ENCODE results near the gene VAPB. TPM values are rescaled to one million over a fixed set of nuclear protein-coding genes. Genes with fewer than 3 reads are reported as not detected.

VAPB gene
- total RNA-seq, 1 experiment from 2014 or later, result 61.2 TPM

DNA sequence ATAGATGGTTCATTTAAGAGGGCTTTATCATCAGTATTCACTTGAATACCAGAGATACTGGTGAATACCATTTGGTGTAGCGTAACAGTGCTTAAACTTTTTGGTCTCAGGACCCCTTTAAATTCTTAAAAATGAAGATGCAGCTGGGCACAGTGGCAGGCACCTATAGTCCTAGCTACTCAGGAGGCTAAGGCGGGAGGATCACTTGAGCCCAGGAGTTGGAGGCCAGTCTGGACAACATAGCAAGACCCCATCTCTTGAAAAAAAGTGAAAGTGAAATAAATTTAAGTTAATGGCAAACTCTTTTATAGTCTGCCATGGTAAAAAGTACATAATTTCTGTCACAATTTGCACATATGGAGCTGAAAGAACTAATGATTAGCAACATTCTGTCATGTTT lies 39.3 kb downstream of the VAPB start:
- no TSS peak for BruUV-seq (replicated peaks)
- DNase-seq (ENCODE audit: unreplicated experiment), result no peak
- no peak for TF ChIP-seq CTCF (IDR thresholded peaks at IDR 0.05; ENCODE audit: unreplicated experiment)
- no peak overlapping the region for H3K4me3 Mint-ChIP-seq (ENCODE audit: unreplicated experiment)
- ChIA-PET CTCF (interaction anchor here (0.6 to 3.1 kb wide), 6 partner anchors 10 to 804 kb away, joined by 3 to 10 read pairs (median 3); no protein-coding TSS in a partner anchor), POLR2A (interaction anchor here (0.6 to 1.0 kb wide), 2 partner anchors 135 to 223 kb away, joined by 3 read pairs; partner anchors contain the start of gene STX16)
- H3K9me3 Mint-ChIP-seq (ENCODE audit: unreplicated experiment), result no peaks in the 10 kb centered on the region
- H3K4me1 Mint-ChIP-seq (ENCODE audit: insufficient read depth, unreplicated experiment), result peaks cover 15% of the 10 kb centered on the region
- H3K27me3 Mint-ChIP-seq (ENCODE audit: insufficient read depth, unreplicated experiment), result no peaks in the 10 kb centered on the region
- intact Hi-C loops (cut with micrococcal nuclease), result no loop called here
- H3K27ac Mint-ChIP-seq (ENCODE audit: low read depth, unreplicated experiment), result no peak overlapping the region
- peaks cover 37% of the 10 kb centered on the region for H3K36me3 Mint-ChIP-seq (ENCODE audit: insufficient read depth, unreplicated experiment)

DNA sequence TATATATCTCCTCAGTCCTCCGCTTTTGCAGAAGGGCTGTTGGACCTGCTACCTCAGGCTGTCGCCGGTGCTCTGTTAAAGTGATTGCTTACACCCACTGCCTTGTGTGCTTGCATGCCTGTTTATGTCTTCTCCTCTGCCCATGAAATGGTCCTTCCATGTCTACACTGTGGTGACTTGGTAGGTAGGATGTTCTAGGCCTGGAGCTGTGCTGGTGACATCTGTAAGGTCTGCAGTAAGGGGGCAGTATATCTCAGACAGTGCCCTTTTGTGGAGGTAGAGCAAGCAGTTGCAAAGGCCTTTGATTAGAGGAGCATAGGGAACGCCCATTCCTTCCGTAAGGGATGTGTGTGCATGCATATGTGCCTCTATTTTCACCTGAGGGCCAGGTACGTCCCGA lies 40.3 kb downstream of the VAPB start:
- Mint-ChIP-seq H3K27ac (ENCODE audit: low read depth, unreplicated experiment) (no peak overlapping the region), H3K4me1 (ENCODE audit: insufficient read depth, unreplicated experiment) (peaks cover 15% of the 10 kb centered on the region), H3K36me3 (ENCODE audit: insufficient read depth, unreplicated experiment) (peaks cover 29% of the 10 kb centered on the region), H3K9me3 (ENCODE audit: unreplicated experiment) (no peaks in the 10 kb centered on the region), H3K4me3 (ENCODE audit: unreplicated experiment) (no peak overlapping the region), H3K27me3 (ENCODE audit: insufficient read depth, unreplicated experiment) (no peaks in the 10 kb centered on the region)
- POLR2A ChIA-PET, result no interaction called here
- no TSS peak for BruUV-seq (replicated peaks)
- TF ChIP-seq CTCF (IDR thresholded peaks at IDR 0.05; ENCODE audit: unreplicated experiment), result no peak
- intact Hi-C loops (cut with micrococcal nuclease), result no loop called here
- DNase-seq (ENCODE audit: unreplicated experiment), result no peak
- CTCF ChIA-PET, result interaction anchor here (0.6 to 3.1 kb wide), 4 partner anchors 11 to 192 kb away, joined by 3 to 10 read pairs (median 4); no protein-coding TSS in a partner anchor

GRCh38 chr20:58431134-58431533 lies 42.1 kb downstream of the VAPB start:
- Mint-ChIP-seq H3K4me1 (ENCODE audit: insufficient read depth, unreplicated experiment) (peaks cover 14% of the 10 kb centered on the region), H3K27me3 (ENCODE audit: insufficient read depth, unreplicated experiment) (no peaks in the 10 kb centered on the region), H3K9me3 (ENCODE audit: unreplicated experiment) (no peaks in the 10 kb centered on the region), H3K36me3 (ENCODE audit: insufficient read depth, unreplicated experiment) (peaks cover 34% of the 10 kb centered on the region), H3K27ac (ENCODE audit: low read depth, unreplicated experiment) (no peak overlapping the region), H3K4me3 (ENCODE audit: unreplicated experiment) (no peak overlapping the region)
- DNase-seq (ENCODE audit: unreplicated experiment), result no peak
- CTCF ChIA-PET, result interaction anchor here (0.7 to 3.1 kb wide), 5 partner anchors 17 to 213 kb away, joined by 3 to 10 read pairs (median 4); no protein-coding TSS in a partner anchor
- no peak for TF ChIP-seq CTCF (IDR thresholded peaks at IDR 0.05; ENCODE audit: unreplicated experiment)
- no TSS peak for BruUV-seq (replicated peaks)
- intact Hi-C loops (cut with micrococcal nuclease), result no loop called here
- POLR2A ChIA-PET, result interaction anchor here (1.1 kb wide), 1 partner anchor 220 kb away, joined by 3 read pairs; the partner anchor contains the start of gene STX16

DNA sequence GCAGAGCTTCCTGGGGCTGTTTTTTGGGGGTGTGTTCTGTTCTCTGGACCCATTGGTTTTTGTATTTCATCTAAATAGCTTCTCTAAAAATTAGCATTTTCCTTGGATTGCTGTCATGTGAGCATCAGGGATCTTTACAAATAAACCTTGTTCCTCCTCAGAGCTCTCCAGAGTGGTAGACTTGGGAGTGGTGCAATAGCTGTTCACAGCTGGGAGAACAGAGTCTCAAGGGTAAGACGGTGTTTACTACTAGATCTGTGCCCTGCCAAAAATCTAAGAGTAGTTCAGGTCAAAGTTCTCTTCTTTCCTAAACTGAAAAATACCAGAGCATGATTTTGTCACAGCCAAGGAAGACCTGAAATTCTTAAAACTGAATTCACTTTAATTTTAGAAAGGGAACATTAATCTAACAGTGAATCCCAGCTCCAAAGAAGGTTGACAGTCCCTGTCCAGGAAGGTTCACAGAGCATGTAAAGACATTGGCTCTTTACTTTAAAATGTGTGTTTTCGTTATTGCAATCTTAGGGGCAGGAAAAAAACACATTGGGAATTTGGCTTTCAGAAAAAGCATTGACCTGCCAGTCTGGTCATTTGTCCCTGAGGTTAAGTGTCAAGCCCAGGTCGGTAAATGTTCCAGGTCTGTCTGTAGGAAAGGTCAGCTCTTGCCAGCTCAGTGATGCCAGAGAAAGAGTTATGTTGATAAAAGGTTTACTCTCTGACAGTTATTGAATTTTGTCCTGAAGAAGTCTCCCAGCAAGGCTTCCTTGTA lies 43.3 kb downstream of the VAPB start:
- H3K4me1 Mint-ChIP-seq (ENCODE audit: insufficient read depth, unreplicated experiment), result peaks cover 14% of the 10 kb centered on the region
- no peaks in the 10 kb centered on the region for H3K9me3 Mint-ChIP-seq (ENCODE audit: unreplicated experiment)
- H3K27ac Mint-ChIP-seq (ENCODE audit: low read depth, unreplicated experiment), result no peak overlapping the region
- peaks cover 40% of the 10 kb centered on the region for H3K36me3 Mint-ChIP-seq (ENCODE audit: insufficient read depth, unreplicated experiment)
- no TSS peak for BruUV-seq (replicated peaks)
- ChIA-PET POLR2A (interaction anchor here (1.0 to 1.6 kb wide), 2 partner anchors 9 to 44 kb away, joined by 3 to 4 read pairs; no protein-coding TSS in a partner anchor), CTCF (interaction anchor here (0.5 to 2.1 kb wide), 9 partner anchors 9 to 967 kb away, joined by 3 to 14 read pairs (median 3); no protein-coding TSS in a partner anchor)
- H3K4me3 Mint-ChIP-seq (ENCODE audit: unreplicated experiment), result no peak overlapping the region
- H3K27me3 Mint-ChIP-seq (ENCODE audit: insufficient read depth, unreplicated experiment), result no peaks in the 10 kb centered on the region
- no peak for DNase-seq (ENCODE audit: unreplicated experiment)
- intact Hi-C loops (cut with micrococcal nuclease), result no loop called here
- no peak for TF ChIP-seq CTCF (IDR thresholded peaks at IDR 0.05; ENCODE audit: unreplicated experiment)
